GM23338 (cell line): Measurements from ENCODE around the gene EVL.

Experiments used
- EZH2 ChIP-seq: fragments of 200-600 bp; sonication (generic); IDR thresholded peaks from one replicate; pipeline ENCODE4 v1.8.0; 2017; ENCODE audit warnings: antibody characterized with exemption, mild to moderate bottlenecking, low read depth; ENCODE audit not compliant: unreplicated experiment
- EZH2phosphoT487 ChIP-seq: fragments of 200-600 bp; sonication (generic); IDR thresholded peaks from one replicate; pipeline ENCODE4 v1.8.1; 2018; ENCODE audit warnings: antibody characterized with exemption; ENCODE audit not compliant: unreplicated experiment
- NANOG ChIP-seq: IDR thresholded peaks from 2 replicates; pipeline ENCODE4 v1.6.1; 2016; ENCODE audit warnings: antibody characterized with exemption, borderline replicate concordance
- POLR2AphosphoS5 ChIP-seq: IDR thresholded peaks from 2 replicates; pipeline ENCODE4 v1.6.1; 2016; ENCODE audit warnings: antibody characterized with exemption, low read depth
- STAT1 ChIP-seq: IDR thresholded peaks from one replicate; pipeline ENCODE4 v1.6.1; 2016; ENCODE audit warnings: antibody characterized with exemption; ENCODE audit not compliant: unreplicated experiment
- TF ChIP-seq, protein P1 (sequence below), 2 experiments: fragments of 200-600 bp in 1 of 2; sonication (generic) in 1 of 2; conservative IDR thresholded peaks; 2 replicates each; pipeline versions ENCODE4 v1.5.1 to v1.6.1; 2016 to 2017; ENCODE audit warnings: antibody characterized with exemption in 2 of 2, low read depth in 2 of 2, mild to moderate bottlenecking in 2 of 2, moderate library complexity in 1 of 2
- TF ChIP-seq, protein P2 (sequence below): IDR thresholded peaks from one replicate; pipeline ENCODE4 v1.6.1; 2018; ENCODE audit warnings: antibody characterized with exemption; ENCODE audit not compliant: unreplicated experiment
- TF ChIP-seq, protein P3 (sequence below): IDR thresholded peaks from 2 replicates; pipeline ENCODE4 v1.6.1; 2016; ENCODE audit warnings: antibody characterized with exemption
- TF ChIP-seq, protein P4 (sequence below): fragments of 250-450 bp; sonication (Bioruptor Pico); IDR thresholded peaks from 2 replicates; pipeline ENCODE4 v1.5.0; 2020; ENCODE audit warnings: mild to moderate bottlenecking, moderate library complexity

DNA sequence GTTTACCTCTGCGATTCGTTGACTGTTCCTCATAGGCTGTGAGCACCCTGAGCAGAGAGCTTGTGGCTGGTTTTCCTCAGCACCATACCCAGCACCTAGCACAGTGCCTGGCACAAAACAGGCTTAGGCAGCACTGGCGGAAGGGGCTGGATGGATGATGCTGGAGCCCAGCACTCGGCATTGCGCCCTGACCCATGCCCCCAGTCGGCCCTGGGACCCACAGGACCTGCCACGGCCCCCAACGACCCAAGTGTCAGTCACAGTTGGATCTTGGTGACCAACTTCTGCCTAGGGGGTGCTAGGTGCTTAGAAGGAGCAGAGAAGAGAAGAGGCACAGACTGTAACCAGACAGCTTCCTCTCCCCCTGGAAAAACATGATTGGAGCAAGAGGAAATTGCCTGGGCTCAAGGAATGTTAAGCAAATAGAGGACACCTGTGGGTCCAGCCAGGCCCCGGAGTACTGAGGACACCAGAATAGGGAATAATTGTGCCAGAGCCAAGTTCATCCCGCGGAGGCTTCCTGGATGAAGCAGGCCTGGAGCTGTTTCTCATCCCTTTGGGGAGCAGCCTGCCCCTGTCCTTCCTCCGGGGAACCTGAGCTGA, 62.7 kb downstream of the EVL start:
- no peak for TF ChIP-seq POLR2AphosphoS5
- TF ChIP-seq, protein P1, sequence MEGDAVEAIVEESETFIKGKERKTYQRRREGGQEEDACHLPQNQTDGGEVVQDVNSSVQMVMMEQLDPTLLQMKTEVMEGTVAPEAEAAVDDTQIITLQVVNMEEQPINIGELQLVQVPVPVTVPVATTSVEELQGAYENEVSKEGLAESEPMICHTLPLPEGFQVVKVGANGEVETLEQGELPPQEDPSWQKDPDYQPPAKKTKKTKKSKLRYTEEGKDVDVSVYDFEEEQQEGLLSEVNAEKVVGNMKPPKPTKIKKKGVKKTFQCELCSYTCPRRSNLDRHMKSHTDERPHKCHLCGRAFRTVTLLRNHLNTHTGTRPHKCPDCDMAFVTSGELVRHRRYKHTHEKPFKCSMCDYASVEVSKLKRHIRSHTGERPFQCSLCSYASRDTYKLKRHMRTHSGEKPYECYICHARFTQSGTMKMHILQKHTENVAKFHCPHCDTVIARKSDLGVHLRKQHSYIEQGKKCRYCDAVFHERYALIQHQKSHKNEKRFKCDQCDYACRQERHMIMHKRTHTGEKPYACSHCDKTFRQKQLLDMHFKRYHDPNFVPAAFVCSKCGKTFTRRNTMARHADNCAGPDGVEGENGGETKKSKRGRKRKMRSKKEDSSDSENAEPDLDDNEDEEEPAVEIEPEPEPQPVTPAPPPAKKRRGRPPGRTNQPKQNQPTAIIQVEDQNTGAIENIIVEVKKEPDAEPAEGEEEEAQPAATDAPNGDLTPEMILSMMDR (conservative IDR thresholded peaks at IDR 0.05; ENCODE audit: low read depth in 2 of 2), result no peak
- TF ChIP-seq EZH2, result no peak
- TF ChIP-seq NANOG, result no peak
- no peak for TF ChIP-seq STAT1
- no peak for TF ChIP-seq EZH2phosphoT487
- TF ChIP-seq, protein P2, sequence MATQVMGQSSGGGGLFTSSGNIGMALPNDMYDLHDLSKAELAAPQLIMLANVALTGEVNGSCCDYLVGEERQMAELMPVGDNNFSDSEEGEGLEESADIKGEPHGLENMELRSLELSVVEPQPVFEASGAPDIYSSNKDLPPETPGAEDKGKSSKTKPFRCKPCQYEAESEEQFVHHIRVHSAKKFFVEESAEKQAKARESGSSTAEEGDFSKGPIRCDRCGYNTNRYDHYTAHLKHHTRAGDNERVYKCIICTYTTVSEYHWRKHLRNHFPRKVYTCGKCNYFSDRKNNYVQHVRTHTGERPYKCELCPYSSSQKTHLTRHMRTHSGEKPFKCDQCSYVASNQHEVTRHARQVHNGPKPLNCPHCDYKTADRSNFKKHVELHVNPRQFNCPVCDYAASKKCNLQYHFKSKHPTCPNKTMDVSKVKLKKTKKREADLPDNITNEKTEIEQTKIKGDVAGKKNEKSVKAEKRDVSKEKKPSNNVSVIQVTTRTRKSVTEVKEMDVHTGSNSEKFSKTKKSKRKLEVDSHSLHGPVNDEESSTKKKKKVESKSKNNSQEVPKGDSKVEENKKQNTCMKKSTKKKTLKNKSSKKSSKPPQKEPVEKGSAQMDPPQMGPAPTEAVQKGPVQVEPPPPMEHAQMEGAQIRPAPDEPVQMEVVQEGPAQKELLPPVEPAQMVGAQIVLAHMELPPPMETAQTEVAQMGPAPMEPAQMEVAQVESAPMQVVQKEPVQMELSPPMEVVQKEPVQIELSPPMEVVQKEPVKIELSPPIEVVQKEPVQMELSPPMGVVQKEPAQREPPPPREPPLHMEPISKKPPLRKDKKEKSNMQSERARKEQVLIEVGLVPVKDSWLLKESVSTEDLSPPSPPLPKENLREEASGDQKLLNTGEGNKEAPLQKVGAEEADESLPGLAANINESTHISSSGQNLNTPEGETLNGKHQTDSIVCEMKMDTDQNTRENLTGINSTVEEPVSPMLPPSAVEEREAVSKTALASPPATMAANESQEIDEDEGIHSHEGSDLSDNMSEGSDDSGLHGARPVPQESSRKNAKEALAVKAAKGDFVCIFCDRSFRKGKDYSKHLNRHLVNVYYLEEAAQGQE, result no peak
- TF ChIP-seq, protein P3, sequence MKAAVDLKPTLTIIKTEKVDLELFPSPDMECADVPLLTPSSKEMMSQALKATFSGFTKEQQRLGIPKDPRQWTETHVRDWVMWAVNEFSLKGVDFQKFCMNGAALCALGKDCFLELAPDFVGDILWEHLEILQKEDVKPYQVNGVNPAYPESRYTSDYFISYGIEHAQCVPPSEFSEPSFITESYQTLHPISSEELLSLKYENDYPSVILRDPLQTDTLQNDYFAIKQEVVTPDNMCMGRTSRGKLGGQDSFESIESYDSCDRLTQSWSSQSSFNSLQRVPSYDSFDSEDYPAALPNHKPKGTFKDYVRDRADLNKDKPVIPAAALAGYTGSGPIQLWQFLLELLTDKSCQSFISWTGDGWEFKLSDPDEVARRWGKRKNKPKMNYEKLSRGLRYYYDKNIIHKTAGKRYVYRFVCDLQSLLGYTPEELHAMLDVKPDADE, result no peak
- TF ChIP-seq, protein P4, sequence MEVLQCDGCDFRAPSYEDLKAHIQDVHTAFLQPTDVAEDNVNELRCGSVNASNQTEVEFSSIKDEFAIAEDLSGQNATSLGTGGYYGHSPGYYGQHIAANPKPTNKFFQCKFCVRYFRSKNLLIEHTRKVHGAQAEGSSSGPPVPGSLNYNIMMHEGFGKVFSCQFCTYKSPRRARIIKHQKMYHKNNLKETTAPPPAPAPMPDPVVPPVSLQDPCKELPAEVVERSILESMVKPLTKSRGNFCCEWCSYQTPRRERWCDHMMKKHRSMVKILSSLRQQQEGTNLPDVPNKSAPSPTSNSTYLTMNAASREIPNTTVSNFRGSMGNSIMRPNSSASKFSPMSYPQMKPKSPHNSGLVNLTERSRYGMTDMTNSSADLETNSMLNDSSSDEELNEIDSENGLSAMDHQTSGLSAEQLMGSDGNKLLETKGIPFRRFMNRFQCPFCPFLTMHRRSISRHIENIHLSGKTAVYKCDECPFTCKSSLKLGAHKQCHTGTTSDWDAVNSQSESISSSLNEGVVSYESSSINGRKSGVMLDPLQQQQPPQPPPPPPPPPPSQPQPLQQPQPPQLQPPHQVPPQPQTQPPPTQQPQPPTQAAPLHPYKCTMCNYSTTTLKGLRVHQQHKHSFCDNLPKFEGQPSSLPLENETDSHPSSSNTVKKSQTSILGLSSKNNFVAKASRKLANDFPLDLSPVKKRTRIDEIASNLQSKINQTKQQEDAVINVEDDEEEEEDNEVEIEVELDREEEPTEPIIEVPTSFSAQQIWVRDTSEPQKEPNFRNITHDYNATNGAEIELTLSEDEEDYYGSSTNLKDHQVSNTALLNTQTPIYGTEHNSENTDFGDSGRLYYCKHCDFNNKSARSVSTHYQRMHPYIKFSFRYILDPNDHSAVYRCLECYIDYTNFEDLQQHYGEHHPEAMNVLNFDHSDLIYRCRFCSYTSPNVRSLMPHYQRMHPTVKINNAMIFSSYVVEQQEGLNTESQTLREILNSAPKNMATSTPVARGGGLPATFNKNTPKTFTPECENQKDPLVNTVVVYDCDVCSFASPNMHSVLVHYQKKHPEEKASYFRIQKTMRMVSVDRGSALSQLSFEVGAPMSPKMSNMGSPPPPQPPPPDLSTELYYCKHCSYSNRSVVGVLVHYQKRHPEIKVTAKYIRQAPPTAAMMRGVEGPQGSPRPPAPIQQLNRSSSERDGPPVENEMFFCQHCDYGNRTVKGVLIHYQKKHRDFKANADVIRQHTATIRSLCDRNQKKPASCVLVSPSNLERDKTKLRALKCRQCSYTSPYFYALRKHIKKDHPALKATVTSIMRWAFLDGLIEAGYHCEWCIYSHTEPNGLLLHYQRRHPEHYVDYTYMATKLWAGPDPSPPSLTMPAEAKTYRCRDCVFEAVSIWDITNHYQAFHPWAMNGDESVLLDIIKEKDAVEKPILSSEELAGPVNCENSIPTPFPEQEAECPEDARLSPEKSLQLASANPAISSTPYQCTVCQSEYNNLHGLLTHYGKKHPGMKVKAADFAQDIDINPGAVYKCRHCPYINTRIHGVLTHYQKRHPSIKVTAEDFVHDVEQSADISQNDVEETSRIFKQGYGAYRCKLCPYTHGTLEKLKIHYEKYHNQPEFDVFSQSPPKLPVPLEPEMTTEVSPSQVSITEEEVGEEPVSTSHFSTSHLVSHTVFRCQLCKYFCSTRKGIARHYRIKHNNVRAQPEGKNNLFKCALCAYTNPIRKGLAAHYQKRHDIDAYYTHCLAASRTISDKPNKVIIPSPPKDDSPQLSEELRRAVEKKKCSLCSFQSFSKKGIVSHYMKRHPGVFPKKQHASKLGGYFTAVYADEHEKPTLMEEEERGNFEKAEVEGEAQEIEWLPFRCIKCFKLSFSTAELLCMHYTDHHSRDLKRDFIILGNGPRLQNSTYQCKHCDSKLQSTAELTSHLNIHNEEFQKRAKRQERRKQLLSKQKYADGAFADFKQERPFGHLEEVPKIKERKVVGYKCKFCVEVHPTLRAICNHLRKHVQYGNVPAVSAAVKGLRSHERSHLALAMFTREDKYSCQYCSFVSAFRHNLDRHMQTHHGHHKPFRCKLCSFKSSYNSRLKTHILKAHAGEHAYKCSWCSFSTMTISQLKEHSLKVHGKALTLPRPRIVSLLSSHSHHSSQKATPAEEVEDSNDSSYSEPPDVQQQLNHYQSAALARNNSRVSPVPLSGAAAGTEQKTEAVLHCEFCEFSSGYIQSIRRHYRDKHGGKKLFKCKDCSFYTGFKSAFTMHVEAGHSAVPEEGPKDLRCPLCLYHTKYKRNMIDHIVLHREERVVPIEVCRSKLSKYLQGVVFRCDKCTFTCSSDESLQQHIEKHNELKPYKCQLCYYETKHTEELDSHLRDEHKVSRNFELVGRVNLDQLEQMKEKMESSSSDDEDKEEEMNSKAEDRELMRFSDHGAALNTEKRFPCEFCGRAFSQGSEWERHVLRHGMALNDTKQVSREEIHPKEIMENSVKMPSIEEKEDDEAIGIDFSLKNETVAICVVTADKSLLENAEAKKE, result no peak
